Stimulated activated CD4-positive, alpha-beta T cell treated with anti-CD3 and anti-CD28 coated beads, Interleukin-12 subunit alpha, Interleukin-12 subunit beta, amount 100 ng/mL, for 24 hours (primary cell): ENCODE results near the gene SLTM.
"Not testable (repeated sequence)": the region's sequence is repeated elsewhere in the genome, so short reads cannot be mapped to it uniquely, and the experiment has no call there.

Experiments
- DNase-seq, 2 experiments: peaks; one replicate each; pipeline ENCODE4 v3.0.0-alpha.2; 2020; ENCODE audit warnings: low read depth in 2 of 2

Gene SLTM

DNA sequence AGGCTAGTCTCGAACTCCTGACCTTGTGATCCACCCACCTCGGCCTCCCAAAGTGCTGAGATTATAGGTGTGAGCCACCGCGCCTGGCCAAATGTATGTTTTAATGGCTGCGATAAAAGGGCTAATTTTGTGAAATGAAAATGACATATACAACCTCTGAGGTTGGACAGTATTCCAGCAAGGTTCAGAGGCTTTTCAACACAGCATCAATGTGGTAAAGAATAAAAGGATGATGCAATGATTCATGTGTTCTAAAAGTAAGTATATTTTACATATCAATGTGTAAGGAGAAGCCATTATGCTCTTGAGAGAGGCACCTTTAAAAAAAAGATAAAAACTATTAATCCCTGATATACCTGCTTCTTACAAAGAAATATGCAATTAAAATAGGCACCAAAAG, 6.7 kb downstream of the SLTM start:
- no peak for DNase-seq

DNA sequence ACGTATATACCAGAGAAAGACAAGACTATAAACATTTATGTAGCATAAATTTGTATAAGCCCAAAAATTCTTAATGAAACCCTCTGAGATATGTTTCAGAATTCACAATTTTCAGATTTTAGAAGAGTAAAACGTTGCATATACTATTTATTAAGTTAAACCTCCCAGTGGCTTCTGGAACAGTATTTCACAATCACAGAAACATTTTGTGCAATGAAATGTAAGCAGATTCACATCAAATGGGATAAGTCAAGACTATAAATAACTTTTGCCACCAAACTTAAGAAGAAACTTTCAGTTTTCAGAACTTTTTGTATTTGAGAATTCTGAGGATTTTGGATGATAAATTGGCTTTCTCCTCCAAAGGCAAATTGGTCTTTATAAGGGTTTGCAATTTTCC, 9.2 kb downstream of the SLTM start:
- no peak for DNase-seq

- DNase-seq = no peak
These were observed 9.7 kb downstream of the SLTM start for GRCh38 chr15:58923696-58924300.

DNA sequence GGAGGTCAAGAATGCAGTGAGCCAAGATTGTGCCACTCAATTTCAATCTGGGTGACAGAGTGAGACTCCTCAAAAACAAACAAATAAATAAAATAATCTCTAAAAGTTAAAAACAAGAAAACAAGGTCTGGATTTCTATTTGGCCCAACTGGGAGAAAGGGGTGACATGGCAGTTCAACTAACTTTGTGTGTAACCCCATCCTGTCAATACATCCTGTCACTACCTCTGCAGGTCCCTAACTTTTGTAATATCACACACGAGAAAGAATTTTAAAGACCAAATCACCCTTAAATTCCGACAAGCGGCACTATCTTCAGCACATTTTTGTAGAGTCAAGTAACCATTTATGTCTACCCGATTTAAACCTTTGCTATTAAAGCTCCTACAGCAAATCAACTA, 10.2 kb downstream of the SLTM start:
- DNase-seq = no peak

GRCh38 chr15:58921267-58921790, 12.2 kb downstream of the SLTM start:
- DNase-seq = no peak

GRCh38 chr15:58920447-58920846, 13.0 kb downstream of the SLTM start:
- not testable (repeated sequence) for DNase-seq

DNA sequence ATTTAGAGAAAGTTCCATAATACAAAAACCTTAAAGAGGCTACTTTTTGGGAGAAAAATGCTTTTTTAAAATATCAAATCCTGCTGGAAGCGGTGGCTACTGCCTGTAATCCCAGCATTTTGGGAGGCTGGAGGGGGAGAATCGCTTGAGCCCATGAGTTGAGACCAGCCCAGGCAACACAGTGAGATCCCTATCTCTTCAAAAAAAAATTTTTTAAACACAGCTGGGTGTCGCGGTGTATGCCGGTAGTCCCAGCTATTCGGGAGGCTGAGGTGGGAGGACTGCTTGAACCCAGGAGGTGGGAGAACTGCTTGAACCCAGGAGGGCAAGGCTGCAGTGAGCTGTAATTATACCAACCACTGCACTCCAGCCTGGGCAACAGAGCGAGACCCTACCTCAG, 14.2 kb downstream of the SLTM start:
- DNase-seq = no peak

DNA sequence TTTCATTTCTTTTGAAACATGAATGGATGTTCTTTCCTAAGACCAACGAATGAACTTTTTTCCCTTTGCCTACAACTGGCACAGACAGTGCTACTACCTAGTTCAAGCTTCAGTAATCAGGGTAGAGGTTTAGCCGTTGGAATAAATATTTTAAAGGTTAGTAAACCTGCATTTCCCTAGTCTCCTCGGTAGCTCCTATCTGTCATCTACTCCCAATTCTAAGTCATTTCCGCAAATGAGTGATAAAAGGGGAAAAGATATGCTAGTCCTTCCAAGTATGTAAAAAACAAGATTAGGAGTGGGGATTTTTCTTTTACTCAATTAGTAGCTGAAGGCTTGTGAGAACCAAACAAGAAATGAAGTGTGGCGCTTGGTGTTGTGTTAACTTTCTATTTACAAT, 15.2 kb downstream of the SLTM start:
- DNase-seq = no peak

DNA sequence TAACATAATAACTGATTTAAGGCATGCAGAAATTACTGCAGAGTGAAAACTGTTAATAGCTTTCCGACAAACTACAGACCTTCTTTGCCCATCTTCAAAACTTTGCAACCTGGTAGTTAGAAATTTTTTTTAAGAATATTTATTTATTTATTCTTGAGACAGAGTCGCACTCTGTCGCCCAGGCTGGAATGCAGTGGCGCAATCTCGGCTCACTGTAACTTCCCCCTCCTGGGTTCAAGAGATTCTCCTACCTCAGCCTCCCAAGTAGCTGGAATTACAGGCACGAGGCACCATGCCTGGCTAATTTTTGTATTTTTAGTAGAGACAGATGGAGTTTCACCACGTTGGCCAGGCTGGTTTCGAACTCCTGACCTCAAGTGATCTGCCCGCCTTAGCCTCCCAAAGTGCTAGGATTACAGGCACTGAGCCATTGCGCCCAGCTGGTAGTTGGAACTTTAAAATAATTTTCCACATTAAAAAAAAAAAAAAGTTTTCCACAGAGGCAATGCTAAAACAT, 15.8 kb downstream of the SLTM start:
- DNase-seq = not testable (repeated sequence)

GRCh38 chr15:58916962-58917361, 16.5 kb downstream of the SLTM start:
- no peak for DNase-seq

GRCh38 chr15:58910456-58910855, 23.0 kb downstream of the SLTM start:
- no peak for DNase-seq

- no peak for DNase-seq
These were observed 23.9 kb downstream of the SLTM start for GRCh38 chr15:58909616-58910015.

DNA sequence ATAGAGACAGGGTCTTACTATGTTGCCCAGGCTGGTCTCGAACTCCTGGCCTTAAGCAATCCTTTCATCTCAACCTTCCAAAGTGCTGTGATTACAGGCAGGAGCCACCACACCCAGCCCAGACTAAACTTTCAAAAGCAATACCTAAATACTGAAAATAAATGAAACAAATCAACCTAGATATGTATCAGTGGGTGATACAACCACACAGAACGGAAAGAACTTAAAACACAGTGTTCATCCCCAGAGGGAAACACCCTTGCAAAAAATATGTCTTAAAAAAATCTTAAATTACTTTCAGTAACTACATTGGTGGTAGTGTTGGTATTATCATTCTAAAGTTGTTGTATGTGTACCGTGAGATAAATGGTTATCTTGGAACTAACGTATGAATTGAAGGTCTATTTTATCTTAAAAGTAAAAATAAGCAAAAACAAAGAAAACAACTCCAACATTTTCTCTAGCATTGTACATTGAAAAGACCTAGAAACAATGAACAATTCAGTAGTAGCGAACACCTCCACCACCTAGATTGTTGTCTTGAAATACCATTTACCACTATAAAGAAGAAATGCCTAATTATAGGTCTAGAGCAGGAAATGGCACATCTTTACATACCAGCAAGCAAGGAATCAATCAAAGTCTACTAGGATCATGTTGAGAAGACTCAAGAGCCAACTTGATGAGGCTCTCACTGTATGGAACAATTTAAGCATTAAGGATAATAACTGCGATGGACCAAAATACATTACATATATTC, 24.7 kb downstream of the SLTM start:
- no peak for DNase-seq

- DNase-seq = no peak
These were observed 32.8 kb downstream of the SLTM start for GRCh38 chr15:58900631-58901030.

- DNase-seq = no peak
These were observed 35.3 kb downstream of the SLTM start for GRCh38 chr15:58898150-58898680.

- no peak for DNase-seq
These were observed 44.1 kb downstream of the SLTM start for GRCh38 chr15:58889363-58889762.

DNA sequence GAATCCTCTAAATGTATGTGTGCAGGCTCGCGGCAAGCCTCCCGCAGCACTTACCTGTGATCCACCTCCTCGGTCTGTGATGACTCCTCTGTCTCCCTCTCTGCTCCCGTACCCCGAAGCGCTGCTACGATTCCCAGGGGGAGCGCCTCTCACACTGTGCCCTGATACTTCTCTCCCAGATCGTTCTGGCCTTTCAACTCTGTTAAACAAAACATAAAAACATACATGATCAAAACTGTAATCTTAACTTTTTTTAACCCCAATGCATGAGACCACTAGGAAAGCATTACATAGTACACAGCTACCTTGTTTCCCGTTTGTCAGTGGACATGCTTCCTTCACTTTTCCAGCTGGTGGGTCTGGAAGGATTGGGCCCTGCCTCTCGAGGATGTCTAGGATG, 46.6 kb downstream of the SLTM start:
- DNase-seq = no peak

GRCh38 chr15:58883926-58884325, 49.6 kb downstream of the SLTM start:
- not testable (repeated sequence) for DNase-seq

DNA sequence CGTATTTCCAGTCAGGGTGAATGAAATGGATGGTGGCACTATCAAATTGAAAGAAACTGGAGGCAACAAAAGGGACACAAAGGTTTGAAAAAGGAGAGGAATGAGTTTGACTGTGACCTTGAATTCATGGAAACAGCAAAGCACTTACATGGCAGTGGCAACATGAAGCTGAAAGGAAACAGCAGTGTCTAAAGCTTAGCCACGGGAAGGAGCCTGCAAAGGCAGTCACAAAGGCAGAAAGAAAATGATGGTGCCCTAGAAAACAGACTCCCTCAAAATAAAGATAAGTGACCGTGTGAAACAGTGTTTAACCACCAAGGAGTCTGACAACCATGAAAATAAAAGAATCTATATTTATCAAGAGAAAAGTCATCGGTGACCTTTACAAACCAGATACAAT, 51.2 kb downstream of the SLTM start:
- no peak for DNase-seq

DNA sequence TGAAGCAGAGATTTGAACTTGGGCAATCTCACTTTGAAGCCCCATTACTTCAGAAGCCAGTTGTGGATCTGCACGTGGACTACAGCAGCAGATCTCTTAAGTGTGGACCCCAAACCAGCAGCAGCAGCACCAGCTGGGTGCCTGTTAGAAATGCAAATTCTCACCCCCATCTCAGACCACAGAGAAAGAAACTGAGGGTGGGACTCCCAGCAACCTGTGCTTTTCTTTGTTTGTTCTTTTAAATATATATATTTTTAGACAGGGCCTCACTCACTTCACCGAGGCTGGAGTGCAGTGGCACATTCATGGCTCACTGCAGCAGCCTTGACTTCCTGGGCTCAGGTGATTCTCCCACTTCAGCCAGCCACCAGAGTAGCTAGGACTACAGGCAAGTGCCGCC, 53.2 kb downstream of the SLTM start:
- DNase-seq = no peak

DNA sequence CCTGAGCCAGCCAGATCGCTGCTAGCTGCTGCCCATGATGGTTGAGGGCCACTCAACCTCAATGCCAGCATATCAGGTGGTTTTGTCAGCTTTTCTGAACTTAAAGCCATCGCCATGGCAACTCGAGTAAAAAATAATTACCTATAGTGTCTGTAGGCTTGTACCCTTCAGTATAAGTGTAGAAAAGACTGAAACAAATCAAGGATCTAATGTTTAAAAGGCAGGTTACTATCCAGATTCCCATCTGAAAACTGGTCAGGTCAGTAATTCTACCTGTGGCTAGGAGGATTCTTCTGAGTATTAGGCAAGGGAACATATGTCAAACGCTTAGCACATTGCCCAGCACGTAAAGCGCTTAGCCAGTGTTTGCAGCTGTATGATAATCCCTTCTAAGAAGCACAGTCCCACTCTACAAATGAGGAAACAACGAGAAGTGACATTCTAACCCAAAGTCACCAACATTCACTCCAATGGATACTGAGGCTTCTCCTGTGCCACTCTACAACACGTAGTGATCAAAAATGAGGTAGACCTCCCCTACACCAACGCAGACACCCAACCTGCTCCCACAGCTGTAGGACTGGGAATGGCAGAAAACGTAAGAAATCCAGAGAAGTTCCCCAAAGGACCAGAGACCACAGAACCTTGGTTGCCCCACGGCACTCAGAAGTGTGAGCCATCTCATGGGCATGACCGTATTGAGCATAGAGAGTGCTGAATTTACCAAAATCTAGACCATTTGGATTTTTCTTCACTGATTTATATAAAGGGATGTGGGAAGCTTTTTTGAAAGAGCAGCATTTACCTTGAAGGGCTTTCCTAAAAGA, 55.3 kb downstream of the SLTM start:
- DNase-seq = no peak
